Anterior cingulate cortex (tissue), 58 donors: ENCODE data around the gene ZNF841.
"Not testable (repeated sequence)": the region's sequence is repeated elsewhere in the genome, so short reads cannot be mapped to it uniquely, and the experiment has no call there.

Experiments
- DNase-seq, 58 donors: peaks; one replicate each; lab custom pipeline; 2025; lab: John Stamatoyannopoulos, UW

The ZNF841 gene

DNA sequence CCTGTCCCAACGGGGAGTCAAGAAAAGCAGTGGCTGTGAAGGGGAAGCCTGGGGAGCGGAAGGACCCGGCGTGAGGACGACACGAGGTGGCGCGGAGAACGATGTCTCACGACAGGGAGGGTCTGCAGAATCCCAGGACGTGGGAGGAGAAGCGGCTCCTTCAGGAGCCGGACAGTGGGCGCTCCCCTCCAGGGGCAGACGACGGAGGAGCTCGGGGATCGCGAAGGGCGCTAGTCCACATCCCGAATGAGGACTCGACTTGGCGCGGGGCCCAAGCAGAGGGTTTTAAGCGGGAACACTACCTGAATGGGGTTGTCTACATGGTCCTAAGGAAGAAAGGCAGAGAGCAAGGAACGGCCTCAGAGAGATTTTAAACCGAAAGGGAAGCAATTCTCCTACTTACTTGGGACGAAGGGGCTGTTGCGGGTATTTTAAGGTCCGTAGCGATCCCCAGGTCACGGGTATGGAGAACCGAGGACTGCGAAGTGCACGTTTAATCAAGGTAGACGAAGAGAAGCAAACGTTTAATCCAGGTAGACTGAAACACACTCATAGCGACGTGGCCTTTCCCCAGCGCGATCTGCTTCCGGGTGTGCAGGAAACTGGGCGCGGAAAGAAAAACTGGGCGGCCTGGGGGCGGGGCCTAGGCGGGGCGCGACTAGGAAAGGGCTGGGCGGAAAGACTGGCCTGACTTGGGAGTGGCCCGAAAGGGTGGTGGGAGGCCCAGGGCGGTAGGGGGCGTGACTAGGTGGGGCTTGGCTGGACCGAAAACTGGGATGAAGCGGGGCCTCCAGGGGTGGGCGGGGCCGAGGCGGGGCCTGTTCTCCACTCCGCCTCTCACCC is at the start of gene ZNF841:
TSS of gene ZNF841 (minus strand) at position 594 of the 843 bp plus-strand sequence. CDS start 10,964 bp downstream, outside the sequence.
- DNase-seq = peak; percentile 24 to 96 (median 87)

GRCh38 chr19:52142001-52142595 is 46.5 kb upstream of the ZNF841 start:
- no peak for DNase-seq

GRCh38 chr19:52141203-52141602 is 45.6 kb upstream of the ZNF841 start:
- DNase-seq = no peak

DNA sequence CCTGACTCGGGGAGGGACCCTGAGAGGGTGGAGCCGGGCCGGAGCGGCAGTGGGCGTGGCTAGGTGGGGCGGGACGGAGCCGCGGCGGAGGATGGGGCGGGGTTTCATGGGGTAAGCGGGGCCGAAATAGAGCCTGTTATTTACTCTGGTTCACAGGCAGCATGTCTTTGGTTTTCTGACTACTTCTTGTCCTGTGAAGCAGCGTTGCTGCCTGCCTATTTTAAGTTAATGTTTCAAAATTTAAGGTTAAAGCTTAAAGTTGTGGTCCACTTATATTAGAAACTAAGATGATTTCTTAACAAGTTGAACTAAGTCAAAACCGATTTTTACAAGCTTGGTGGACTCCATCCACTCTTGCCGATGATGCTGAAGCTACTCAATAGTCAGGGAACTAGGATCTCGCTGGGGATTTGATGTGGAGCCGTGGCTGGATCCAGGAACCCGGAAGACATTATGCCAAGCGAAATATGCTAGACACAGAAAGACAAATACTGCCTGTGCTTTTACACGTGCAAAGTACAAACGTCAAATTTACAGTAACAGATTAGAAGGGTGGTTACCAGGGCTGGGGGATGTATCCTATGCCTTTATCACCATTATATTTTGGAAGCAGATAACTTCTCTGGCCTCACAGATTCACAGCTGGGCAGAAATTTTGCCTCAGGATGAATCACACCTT is 44.6 kb upstream of the ZNF841 start:
- DNase-seq = peak in 6 of 58 donors; percentile 5 to 96 (median 89)

DNA sequence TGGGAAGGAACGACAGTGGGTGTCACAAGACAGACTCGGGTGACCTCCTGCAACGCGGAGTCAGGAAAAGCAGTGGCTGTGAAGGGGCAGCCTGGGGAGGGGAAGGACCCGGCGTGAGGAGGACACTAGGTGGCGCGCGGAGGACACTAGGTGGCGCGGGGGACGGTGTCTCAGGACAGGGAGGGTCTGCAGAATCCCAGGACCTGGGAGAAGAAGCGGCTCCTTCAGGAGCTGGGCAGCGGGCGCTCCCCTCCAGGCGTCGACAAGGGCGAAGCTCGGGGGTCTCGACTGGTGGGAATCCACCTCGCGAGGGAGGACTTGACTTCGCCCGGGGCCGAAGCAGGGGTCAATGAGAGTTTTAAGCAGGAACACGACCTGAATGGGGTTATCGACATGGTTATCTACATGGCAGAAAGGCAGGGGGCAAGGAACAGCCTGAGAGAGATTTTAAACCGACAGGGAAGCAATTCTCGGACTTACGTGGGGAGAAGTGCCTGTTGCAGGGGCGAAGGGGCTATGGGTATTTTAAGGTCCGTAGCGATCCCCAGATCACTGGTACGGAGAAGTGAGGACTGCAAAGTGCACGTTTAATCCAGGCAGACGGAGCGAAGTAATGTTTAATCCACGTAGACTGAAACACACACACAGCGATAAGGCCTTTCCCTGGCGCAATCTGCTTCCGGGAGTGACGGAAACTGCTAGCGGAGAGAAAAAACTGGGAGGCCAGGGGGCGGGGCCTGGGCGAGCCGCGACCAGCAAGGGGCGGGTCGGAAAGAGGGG is 43.9 kb upstream of the ZNF841 start, which contains the start of gene ZNF616:
TSS of gene ZNF616 (minus strand) at position 687 of the 780 bp plus-strand sequence. CDS start 9,426 bp downstream, outside the sequence.
- DNase-seq = peak; percentile 32 to 98 (median 92)

DNA sequence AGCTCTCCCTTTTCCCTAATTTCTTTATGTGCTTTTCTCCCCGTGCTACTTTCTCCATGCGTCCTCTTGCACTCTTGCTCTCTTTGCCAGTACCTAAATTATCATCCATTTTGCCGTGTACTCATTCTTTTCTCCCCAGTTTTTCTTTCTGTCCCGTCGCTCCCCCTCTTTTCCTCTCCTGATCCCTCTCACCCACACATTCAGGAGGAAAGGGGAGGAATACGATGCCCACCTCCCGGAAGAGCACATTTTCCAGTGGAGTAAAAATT is 43.4 kb upstream of the ZNF841 start:
- DNase-seq = peak in 1 of 58 donors; percentile 29

GRCh38 chr19:52138278-52138982 is 42.9 kb upstream of the ZNF841 start:
- peak in 21 of 58 donors; percentile 0 to 32 (median 5) for DNase-seq

GRCh38 chr19:52120286-52120685 is 24.7 kb upstream of the ZNF841 start:
- no peak for DNase-seq

DNA sequence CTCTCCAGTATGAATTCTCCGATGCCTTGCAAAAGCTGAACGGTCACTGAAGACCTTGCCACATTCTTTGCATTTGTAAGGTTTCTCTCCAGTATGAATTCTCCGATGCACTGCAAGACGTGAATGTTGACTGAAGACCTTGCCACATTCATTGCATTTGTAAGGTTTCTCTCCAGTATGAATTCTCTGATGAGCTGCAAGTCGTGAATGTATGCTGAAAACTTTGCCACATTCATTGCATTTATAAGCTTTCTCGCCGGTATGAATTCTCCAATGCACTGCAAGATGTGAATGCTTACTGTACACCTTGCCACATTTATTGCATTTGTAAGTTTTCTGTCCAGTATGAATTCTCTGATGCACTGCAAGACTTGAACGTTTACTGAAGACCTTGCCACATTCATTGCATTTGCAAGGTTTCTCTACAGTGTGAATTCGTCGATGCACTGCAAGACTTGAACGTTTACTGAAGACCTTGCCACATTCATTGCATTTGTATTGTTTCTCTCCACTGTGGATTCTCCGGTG is 20.0 kb upstream of the ZNF841 start:
- DNase-seq = no peak

DNA sequence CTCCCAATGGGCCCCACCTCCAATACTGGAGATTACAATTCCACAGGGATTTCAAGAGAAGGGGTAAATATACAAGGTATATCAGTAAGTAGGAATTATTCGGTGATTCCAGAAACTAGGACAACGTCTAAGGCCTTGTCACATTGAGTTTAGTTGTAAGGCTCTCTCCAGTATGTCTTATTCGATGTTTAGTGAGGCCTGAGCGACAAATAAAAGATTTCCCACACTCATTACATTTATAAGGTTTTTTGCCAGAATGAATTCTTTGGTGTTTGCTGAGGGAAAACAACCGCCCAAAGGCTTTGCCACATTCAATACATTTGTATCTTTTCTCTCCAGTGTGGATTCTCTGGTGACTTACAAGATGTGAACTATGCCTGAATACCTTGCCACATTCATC is 19.1 kb upstream of the ZNF841 start:
- DNase-seq = no peak

- no peak for DNase-seq
Measured at GRCh38 chr19:52112624-52113023, 17.1 kb upstream of the ZNF841 start.

GRCh38 chr19:52110780-52111179 is 15.2 kb upstream of the ZNF841 start:
- DNase-seq = peak in 1 of 58 donors; percentile 1

GRCh38 chr19:52102782-52103181 is 7.2 kb upstream of the ZNF841 start:
- DNase-seq = no peak

DNA sequence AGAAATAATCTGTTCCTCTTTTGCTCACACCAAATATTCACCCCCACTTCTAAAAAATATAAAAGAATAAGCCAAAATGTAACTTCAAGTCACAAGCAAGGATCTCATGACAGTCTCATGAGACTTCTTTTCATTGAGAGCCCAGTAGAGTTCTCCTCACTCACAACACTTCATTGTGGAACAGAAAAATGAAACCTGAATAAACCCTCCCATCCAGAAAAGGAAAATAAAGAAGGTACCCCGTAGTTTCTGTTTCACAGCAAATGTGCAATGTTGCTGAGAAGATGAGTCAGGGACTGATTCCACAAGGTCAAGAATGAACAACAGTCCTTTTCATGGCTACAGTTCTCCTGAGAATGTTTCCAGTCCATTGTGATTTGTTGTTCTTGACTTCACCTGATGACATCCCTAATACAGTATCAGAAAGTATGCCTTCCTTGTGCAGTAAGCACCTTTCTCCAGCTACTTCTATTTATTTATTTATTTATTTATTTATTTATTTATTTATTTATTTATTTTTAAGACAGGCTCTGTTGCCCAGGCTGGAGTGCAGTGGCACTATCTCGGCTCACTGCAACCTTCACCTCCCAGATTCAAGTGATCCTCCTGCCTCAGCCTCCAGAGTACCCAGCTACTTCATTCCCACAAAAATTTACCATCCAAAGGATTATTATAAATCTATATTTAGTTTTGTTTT is 6.4 kb upstream of the ZNF841 start:
- DNase-seq = no peak

GRCh38 chr19:52099497-52100138 is 4.1 kb upstream of the ZNF841 start:
- DNase-seq = no peak

DNA sequence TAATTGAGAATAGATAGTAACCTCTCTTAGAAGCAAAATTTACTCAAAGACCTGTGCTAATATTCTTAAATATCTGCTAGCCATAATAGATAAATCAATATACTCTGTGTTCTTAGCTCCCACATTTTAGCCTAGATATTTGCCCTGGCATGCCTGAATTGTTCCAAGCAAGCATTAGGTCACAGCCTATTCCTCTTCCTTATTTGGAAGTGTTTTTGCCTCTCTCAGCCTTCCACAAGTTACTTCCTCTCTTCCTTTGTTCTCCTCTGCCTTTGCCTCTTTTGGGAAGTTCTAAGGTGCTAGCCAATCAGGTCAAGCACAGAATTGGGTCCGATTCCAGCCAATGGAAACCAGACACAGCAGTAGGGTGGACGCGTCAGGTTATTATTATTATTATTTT is 851 bp upstream of the ZNF841 start:
- not testable (repeated sequence) for DNase-seq

DNA sequence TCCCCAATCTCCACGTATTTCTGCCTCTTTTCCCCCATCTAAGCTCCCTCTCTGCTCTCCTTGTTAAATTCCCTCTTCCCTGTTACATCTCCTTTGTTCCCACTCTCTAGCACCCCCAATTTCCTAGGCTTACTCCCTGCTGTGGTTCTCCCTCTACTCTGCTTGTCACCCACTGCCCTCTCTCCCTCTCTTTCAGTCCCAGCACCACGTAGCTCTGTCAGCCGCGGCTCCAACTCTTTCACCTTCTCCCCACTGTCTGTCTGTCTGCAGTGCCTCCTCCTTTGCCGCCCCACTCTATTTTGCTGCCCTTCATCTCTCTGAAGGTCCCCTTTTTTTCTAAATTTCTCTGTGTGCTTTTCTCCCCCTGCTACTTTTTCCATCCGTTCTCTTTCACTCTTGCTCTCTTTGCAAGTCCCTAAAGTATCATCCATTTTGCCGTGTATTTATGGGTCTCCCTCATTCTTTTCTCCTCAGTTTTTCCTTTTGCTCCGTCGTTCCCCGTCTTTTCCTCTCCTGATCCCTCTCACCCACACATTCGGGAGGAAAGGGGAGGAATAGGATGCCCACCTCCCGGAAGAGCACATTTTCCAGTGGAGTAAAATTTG is 937 bp downstream of the ZNF841 start:
- DNase-seq = no peak

- DNase-seq = no peak
Measured at GRCh38 chr19:52086481-52086880, 9.1 kb downstream of the ZNF841 start.
